Lower leg skin (tissue), 4 donors: ENCODE results near the gene CDKAL1. TPM values are rescaled to one million over a fixed set of nuclear protein-coding genes. Genes with fewer than 3 reads are reported as not detected.

Source experiments
- DNase-seq, 2 donors: peaks; one replicate each; pipeline ENCODE4 v3.0.0-alpha.2; 2019; ENCODE audit warnings: low spot score in 2 of 2
- H3K4me3 ChIP-seq: fragments of 200-600 bp; sonication (generic); 2 replicates; pipeline ENCODE4 v1.5.1; 2017; ENCODE audit warnings: mild to moderate bottlenecking, low read depth; ENCODE audit not compliant: poor library complexity, severe bottlenecking
- POLR2A ChIP-seq, 2 donors: fragments of 450-650 bp; IDR thresholded peaks; one replicate each; pipeline ENCODE4 v1.6.1; 2016 to 2017; ENCODE audit warnings: antibody characterized with exemption in 2 of 2, mild to moderate bottlenecking in 1 of 2, moderate library complexity in 1 of 2
- WGBS, 2 donors: methylation state at CpG; one replicate each; pipeline ENCODE4 v1.1.5; 2018; 5-methylcytosine and 5-hydroxymethylcytosine counted together
- intact Hi-C: fragments of 100-400 bp; cut with DNase I; formaldehyde crosslinking; loops from one replicate; pipeline ENCODE4 v1.15.0; 2023; ENCODE audit warnings: low total_unique reads
- total RNA-seq, 4 donors: library from RNA; depleted of rRNA; stranded (reverse); fragments of >200 nt; gene quantifications; one replicate each; pipeline ENCODE4 v1.1.0, GENCODE V29; 2016
- TF ChIP-seq, protein P1 (sequence below), 3 donors: fragments of 450-650 bp; IDR thresholded peaks; one replicate each; pipeline ENCODE4 v1.5.1; 2016; ENCODE audit warnings: antibody characterized with exemption in 3 of 3, mild to moderate bottlenecking in 3 of 3, moderate library complexity in 2 of 3

Gene CDKAL1
- total RNA-seq, 4 donors from 2014 or later = 10.3 to 18.0 (median 11.6) TPM

GRCh38 chr6:20811109-20811761, 277.0 kb downstream of the CDKAL1 start:
- WGBS, 2 donors = 21 to 29% methylated on average over 6 of the region's 6 CpGs
- H3K4me3 ChIP-seq = no peak overlapping the region
- intact Hi-C loops = no loop called here
- TF ChIP-seq, protein P1, sequence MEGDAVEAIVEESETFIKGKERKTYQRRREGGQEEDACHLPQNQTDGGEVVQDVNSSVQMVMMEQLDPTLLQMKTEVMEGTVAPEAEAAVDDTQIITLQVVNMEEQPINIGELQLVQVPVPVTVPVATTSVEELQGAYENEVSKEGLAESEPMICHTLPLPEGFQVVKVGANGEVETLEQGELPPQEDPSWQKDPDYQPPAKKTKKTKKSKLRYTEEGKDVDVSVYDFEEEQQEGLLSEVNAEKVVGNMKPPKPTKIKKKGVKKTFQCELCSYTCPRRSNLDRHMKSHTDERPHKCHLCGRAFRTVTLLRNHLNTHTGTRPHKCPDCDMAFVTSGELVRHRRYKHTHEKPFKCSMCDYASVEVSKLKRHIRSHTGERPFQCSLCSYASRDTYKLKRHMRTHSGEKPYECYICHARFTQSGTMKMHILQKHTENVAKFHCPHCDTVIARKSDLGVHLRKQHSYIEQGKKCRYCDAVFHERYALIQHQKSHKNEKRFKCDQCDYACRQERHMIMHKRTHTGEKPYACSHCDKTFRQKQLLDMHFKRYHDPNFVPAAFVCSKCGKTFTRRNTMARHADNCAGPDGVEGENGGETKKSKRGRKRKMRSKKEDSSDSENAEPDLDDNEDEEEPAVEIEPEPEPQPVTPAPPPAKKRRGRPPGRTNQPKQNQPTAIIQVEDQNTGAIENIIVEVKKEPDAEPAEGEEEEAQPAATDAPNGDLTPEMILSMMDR (IDR thresholded peaks at IDR 0.05) = no peak
- TF ChIP-seq POLR2A (IDR thresholded peaks at IDR 0.05) = no peak
- no peak for DNase-seq

DNA sequence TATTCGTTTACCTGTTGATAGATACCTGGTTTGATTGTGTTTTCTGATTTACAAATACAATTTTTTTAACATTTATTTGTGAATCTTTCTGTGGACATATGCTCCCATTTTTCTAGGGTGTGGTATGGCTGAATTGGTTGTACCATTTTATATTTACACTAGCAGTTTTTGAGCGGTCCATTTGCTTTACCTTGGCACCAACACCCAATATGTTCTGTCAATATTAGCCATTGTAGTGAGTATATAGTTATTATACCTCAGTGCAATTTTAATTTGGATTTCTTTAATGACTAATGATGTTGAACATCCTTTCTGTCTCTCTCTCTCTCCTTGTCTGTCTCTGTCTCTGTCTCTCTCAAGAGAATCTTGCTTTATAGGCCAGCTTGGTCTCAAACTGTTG, 278.5 kb downstream of the CDKAL1 start:
- TF ChIP-seq, protein P1 (IDR thresholded peaks at IDR 0.05) = no peak
- WGBS, 2 donors = 92 to 98% methylated on average over 2 of the region's 2 CpGs
- no peak for DNase-seq
- intact Hi-C loops = no loop called here
- no peak overlapping the region for H3K4me3 ChIP-seq

DNA sequence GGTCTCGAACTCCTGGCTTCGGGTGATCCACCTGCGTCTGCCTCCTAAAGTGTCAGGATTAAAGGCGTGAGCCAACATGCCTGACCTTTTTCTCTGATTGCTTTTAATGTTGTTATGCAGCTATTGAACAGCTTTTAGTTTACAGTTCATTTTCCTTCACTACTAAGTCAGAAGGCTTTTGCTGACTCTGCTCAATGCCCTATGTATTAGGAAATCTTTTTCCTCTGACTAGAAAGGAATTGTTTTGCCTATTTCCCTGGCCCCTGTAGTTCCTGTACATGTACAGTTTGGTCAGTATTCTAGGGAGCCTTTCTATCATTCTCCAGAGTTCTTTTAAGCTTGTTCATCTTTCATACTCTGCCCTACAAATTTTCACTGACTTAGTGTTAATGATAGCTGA, 280.2 kb downstream of the CDKAL1 start:
- TF ChIP-seq, protein P1 (IDR thresholded peaks at IDR 0.05) = no peak
- TF ChIP-seq POLR2A (IDR thresholded peaks at IDR 0.05) = no peak
- intact Hi-C loops = no loop called here
- WGBS, 2 donors = 88 to 97% methylated on average over 4 of the region's 4 CpGs
- no peak for DNase-seq
- H3K4me3 ChIP-seq = no peak overlapping the region

- DNase-seq = no peak
- intact Hi-C loops = no loop called here
- TF ChIP-seq, protein P1 (IDR thresholded peaks at IDR 0.05) = no peak
- no peak for TF ChIP-seq POLR2A (IDR thresholded peaks at IDR 0.05)
- WGBS, 2 donors = 89 to 100% methylated on average over 1 of the region's 1 CpG
- H3K4me3 ChIP-seq = no peak overlapping the region
Observed at GRCh38 chr6:20816126-20816525, 281.9 kb downstream of the CDKAL1 start.

DNA sequence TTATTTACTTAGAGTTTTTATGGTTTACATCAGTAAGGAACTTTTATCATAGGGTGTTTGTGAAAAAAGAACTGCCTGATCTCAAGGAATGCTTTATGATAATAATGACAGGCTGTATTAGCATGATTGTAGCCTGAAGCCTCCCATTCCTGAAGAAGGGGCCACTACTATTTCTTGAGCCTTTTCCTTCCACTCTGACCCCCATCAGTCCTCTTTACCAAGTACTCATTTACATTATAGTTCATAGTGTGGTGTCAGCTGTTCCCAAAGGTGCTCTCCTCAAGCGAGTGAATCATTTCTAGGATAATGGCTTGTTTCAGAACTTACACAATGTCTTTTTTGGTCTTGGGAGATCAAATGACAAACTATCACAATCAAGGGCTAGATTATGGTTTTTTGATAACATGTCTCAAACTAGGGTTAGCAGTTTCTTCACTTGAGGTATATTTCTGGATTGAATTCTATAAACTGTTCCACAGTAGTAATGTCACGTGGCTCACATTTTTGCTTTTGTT, 283.6 kb downstream of the CDKAL1 start:
- intact Hi-C loops = no loop called here
- TF ChIP-seq POLR2A (IDR thresholded peaks at IDR 0.05) = no peak
- no peak for DNase-seq
- H3K4me3 ChIP-seq = no peak overlapping the region
- 90 to 93% methylated on average over 2 of the region's 2 CpGs for WGBS, 2 donors

DNA sequence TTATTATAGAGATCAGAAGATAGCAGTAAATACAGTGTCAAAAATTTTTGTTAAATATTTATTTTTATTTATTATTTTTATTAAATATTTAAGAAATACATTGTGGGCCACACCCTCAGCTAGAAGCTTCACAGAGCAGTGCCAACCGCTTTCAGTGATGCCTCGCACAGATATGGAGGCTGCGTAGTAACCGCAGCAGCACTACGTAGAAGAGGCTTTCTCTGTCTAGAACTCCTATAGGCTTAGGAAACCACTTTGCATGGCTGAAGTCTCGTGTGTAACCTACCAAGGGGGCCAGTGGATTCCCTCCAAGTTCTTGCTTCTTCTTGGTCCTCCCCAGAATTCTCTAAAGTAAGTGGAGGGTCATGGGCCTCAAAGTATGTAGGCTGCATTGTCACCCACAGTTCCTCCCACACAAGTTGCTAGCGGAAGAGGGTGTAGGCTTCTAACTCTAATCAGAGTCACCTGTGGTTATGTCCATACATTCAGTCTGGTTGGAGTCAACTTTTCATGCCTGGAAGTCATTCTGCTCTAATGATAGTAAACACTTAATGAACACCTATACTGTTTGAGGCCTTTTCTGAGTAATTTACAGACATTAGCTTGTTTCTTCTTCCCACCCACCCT, 285.6 kb downstream of the CDKAL1 start:
- no peak overlapping the region for H3K4me3 ChIP-seq
- TF ChIP-seq POLR2A (IDR thresholded peaks at IDR 0.05) = no peak
- TF ChIP-seq, protein P1 (IDR thresholded peaks at IDR 0.05) = no peak
- intact Hi-C loops = no loop called here
- DNase-seq = no peak
- WGBS, 2 donors = 94 to 97% methylated on average over 7 of the region's 7 CpGs
